Upper lobe of left lung (tissue), 6 donors: Measurements from ENCODE around the gene COPS7A. TPM values are rescaled to one million over a fixed set of nuclear protein-coding genes. Genes with fewer than 3 reads are reported as not detected.
A peak's percentile ranks its signal among the peaks of the same experiment; 100 is the strongest.

Experiments
- ATAC-seq, 2 donors: fragments of 200-7000 bp; cut with Tn5 transposase; one replicate each; pipeline ENCODE4 v1.9.1; 2022; ENCODE audit warnings: mild to moderate bottlenecking in 2 of 2, moderate library complexity in 2 of 2; ENCODE audit not compliant: low FRiP score in 2 of 2
- DNase-seq, 2 donors: peaks; one replicate each; pipeline ENCODE4 v3.0.0-alpha.2; 2019 to 2020
- H3K27ac ChIP-seq, 4 donors: fragments of 200-600 bp; sonication (generic); one replicate each; pipeline ENCODE4 v1.5.1; 2016 to 2019
- H3K27me3 ChIP-seq, 4 donors: fragments of 200-600 bp; sonication (generic); one replicate each; pipeline ENCODE4 v1.5.1; 2017 to 2019
- H3K36me3 ChIP-seq, 4 donors: fragments of 200-600 bp; sonication (generic); one replicate each; pipeline ENCODE4 v1.5.1; 2016 to 2019
- H3K4me1 ChIP-seq, 4 donors: fragments of 200-600 bp; sonication (generic); one replicate each; pipeline ENCODE4 v1.5.1; 2018 to 2019
- H3K4me3 ChIP-seq, 4 donors: fragments of 200-600 bp; sonication (generic); one replicate each; pipeline ENCODE4 v1.5.1; 2017 to 2019; ENCODE audit warnings: mild to moderate bottlenecking in 2 of 4, moderate library complexity in 1 of 4
- H3K9me3 ChIP-seq, 4 donors: fragments of 200-600 bp; sonication (generic); one replicate each; pipeline ENCODE4 v1.5.1; 2018 to 2019
- EP300 ChIP-seq, 4 donors: sonication (generic); formaldehyde crosslinking; IDR thresholded peaks; one replicate each; pipeline ENCODE4 v1.5.1; 2017; ENCODE audit warnings: antibody characterized with exemption in 4 of 4, control low read depth in 2 of 4
- POLR2A ChIP-seq, 4 donors: fragments of 450-650 bp; IDR thresholded peaks; one replicate each; pipeline ENCODE4 v1.5.1; 2016 to 2017; ENCODE audit warnings: antibody characterized with exemption in 4 of 4, mild to moderate bottlenecking in 2 of 4
- POLR2AphosphoS5 ChIP-seq, 2 donors: sonication (generic); formaldehyde crosslinking; IDR thresholded peaks; one replicate each; pipeline ENCODE4 v1.5.1; 2017; ENCODE audit warnings: antibody characterized with exemption in 2 of 2
- whole genome bisulfite sequencing, 2 donors: methylation state at CpG; one replicate each; pipeline ENCODE4 v1.1.5; 2017 to 2018; 5-methylcytosine and 5-hydroxymethylcytosine counted together
- total RNA-seq, 6 donors: library from RNA; depleted of rRNA in 4 of 6; stranded (reverse); fragments of >200 nt in 4 of 6; gene quantifications; one replicate each; pipeline versions ENCODE4 v1.1.0 to v1.2.1, GENCODE V29; 2016 to 2021
- TF ChIP-seq, protein P1 (sequence below), 6 experiments: fragments of 450-650 bp in 4 of 6; fragments of 200-600 bp in 2 of 6; sonication (generic) in 2 of 6; IDR thresholded peaks; one replicate each; pipeline ENCODE4 v1.5.1; 2016 to 2019; ENCODE audit warnings: antibody characterized with exemption in 6 of 6
- donor health status: DM: no; HTN: no; CAD: no; lungs with moderate emphysema.
- donor health status: DM: no; HTN: yes; CAD: no; lungs with severe emphysema.

COPS7A gene
- total RNA-seq, 6 donors from 2014 or later, result 36.9 to 70.2 (median 63.0) TPM

DNA sequence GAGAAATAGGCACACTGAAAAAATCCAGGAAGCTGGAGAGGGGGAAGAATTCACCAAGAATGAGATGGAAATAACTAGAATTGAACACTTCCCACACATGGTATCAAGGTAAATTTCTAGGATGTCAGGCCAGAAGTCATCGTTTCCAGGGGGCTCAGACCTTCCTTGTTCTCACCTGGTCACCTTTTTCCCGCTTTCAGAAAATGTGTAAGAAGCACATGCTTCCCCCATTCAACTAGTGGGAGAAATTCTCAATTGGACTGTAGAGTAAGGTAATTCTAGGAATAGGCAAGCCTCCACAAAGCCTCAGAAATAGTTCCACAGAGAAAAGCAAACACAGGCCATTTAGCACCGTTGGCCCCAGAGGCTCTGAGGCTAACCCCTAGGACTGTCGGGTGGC is 39.5 kb downstream of the COPS7A start:
- WGBS, 2 donors, result 70 to 72% methylated on average over 4 of the region's 4 CpGs
- peak overlapping the region; percentile 85 to 99 (median 86) for H3K27ac ChIP-seq
- peak overlapping the region in 2 of 4 donors; percentile 26 to 29 for H3K4me3 ChIP-seq
- H3K27me3 ChIP-seq, result no peaks in the 10 kb centered on the region
- H3K4me1 ChIP-seq, result peaks cover 36 to 40% (median 38%) of the 10 kb centered on the region in 4 donors
- ATAC-seq (no peak), DNase-seq (no peak)
- no peaks in the 10 kb centered on the region for H3K9me3 ChIP-seq
- H3K36me3 ChIP-seq, result no peaks in the 10 kb centered on the region
- TF ChIP-seq EP300 (IDR thresholded peaks at IDR 0.05) (no peak), POLR2A (IDR thresholded peaks at IDR 0.05) (no peak), POLR2AphosphoS5 (IDR thresholded peaks at IDR 0.05) (no peak)
- TF ChIP-seq, protein P1, sequence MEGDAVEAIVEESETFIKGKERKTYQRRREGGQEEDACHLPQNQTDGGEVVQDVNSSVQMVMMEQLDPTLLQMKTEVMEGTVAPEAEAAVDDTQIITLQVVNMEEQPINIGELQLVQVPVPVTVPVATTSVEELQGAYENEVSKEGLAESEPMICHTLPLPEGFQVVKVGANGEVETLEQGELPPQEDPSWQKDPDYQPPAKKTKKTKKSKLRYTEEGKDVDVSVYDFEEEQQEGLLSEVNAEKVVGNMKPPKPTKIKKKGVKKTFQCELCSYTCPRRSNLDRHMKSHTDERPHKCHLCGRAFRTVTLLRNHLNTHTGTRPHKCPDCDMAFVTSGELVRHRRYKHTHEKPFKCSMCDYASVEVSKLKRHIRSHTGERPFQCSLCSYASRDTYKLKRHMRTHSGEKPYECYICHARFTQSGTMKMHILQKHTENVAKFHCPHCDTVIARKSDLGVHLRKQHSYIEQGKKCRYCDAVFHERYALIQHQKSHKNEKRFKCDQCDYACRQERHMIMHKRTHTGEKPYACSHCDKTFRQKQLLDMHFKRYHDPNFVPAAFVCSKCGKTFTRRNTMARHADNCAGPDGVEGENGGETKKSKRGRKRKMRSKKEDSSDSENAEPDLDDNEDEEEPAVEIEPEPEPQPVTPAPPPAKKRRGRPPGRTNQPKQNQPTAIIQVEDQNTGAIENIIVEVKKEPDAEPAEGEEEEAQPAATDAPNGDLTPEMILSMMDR (IDR thresholded peaks at IDR 0.05), result no peak

DNA sequence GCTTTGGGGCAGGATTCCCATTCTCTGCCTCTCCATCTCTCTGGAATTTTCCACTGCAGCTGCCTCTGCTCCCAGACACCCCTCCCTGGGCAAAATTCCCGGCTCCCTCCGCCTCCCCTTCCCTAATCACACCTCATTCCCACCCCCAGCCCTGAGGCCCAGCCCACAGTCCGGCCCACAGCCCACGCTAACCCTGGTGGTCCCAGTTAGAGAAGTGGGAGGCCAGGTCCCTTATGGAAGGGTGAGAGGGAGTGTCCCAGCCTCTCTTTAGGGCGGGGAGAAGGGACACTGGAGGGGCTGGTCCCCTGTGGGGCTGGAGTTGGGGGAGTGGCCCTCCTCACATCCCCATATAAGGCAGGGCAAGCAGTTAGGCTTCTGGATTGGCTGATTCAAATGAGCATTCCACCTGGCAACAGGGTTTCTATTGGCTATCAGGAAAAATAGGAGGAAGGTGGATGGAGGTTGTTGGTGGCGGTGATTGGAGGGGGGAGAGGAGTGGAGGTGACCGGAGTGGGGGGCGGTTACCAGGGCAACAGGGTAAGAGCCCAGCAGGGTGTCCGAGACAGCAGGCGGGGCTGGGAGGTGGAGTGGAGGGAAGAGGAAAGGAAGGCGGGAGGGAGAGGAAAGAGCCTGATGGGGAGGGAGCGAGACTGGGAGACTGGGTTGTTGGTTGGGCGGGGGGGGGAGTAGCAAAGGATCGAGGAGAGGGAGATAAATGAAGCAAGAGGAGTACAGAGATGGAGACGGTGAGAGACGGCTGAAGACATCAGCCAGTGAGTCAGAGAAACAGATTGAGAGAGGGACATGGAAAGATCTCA is 40.4 kb downstream of the COPS7A start:
- 4% methylated on average over 13 to 14 of the region's 16 CpGs for WGBS, 2 donors
- Histone ChIP-seq H3K27me3 (no peaks in the 10 kb centered on the region), H3K27ac (peak overlapping the region; percentile 85 to 99 (median 86)), H3K4me1 (peaks cover 45 to 48% (median 46%) of the 10 kb centered on the region in 4 donors), H3K36me3 (peaks cover 0 to under 1% (median 0%) of the 10 kb centered on the region in 4 donors), H3K4me3 (peak overlapping the region in 3 of 4 donors; percentile 17 to 29 (median 26)), H3K9me3 (no peaks in the 10 kb centered on the region)
- TF ChIP-seq POLR2AphosphoS5 (IDR thresholded peaks at IDR 0.05) (peak; percentile 60 to 65), EP300 (IDR thresholded peaks at IDR 0.05) (peak in 2 of 4 donors; percentile 19 to 24), POLR2A (IDR thresholded peaks at IDR 0.05) (peak in 1 of 4 donors; percentile 38)
- TF ChIP-seq, protein P1 (IDR thresholded peaks at IDR 0.05), result no peak
- ATAC-seq (peak; percentile 90 to 94), DNase-seq (peak; percentile 88 to 96)

DNA sequence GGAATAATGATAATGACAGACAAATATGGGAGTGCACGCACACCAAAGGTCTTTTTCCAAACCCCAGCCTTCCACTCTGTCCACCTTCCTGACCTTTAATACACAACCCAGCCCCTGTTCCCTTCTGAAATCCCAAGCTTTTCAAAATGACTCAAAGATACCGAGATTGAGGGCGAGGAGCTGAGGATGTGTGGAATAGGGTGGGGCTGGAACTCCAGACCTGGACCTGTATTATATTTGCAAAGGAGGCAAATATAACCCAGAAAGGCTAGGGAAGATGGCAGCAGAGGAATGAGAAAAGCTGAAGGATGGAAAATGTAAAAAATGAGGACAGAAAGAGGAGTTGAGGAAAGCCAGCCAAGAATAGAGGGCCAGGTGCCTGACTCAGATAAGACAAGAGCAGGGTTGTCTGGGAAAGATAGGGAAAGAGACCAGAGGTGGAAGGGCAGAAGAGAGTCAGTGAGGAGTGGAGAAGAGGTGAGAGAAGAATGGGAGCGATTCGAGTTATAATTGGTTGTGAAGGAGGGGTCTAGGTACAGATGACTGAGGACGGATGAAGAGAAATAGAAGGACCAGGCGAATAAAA is 41.3 kb downstream of the COPS7A start:
- Histone ChIP-seq H3K36me3 (peaks cover 0 to 9% (median 8%) of the 10 kb centered on the region in 4 donors), H3K27me3 (no peaks in the 10 kb centered on the region), H3K4me1 (peaks cover 49 to 57% (median 50%) of the 10 kb centered on the region in 4 donors), H3K4me3 (peak overlapping the region in 3 of 4 donors; percentile 54 to 92 (median 60)), H3K9me3 (no peaks in the 10 kb centered on the region), H3K27ac (peak overlapping the region; percentile 85 to 99 (median 86))
- no peak for DNase-seq
- no peak for ATAC-seq
- TF ChIP-seq EP300 (IDR thresholded peaks at IDR 0.05), result no peak
- TF ChIP-seq POLR2AphosphoS5 (IDR thresholded peaks at IDR 0.05), result no peak
- no peak for TF ChIP-seq POLR2A (IDR thresholded peaks at IDR 0.05)
- TF ChIP-seq, protein P1 (IDR thresholded peaks at IDR 0.05), result no peak
- WGBS, 2 donors, result 28 to 29% methylated on average over 7 of the region's 7 CpGs

DNA sequence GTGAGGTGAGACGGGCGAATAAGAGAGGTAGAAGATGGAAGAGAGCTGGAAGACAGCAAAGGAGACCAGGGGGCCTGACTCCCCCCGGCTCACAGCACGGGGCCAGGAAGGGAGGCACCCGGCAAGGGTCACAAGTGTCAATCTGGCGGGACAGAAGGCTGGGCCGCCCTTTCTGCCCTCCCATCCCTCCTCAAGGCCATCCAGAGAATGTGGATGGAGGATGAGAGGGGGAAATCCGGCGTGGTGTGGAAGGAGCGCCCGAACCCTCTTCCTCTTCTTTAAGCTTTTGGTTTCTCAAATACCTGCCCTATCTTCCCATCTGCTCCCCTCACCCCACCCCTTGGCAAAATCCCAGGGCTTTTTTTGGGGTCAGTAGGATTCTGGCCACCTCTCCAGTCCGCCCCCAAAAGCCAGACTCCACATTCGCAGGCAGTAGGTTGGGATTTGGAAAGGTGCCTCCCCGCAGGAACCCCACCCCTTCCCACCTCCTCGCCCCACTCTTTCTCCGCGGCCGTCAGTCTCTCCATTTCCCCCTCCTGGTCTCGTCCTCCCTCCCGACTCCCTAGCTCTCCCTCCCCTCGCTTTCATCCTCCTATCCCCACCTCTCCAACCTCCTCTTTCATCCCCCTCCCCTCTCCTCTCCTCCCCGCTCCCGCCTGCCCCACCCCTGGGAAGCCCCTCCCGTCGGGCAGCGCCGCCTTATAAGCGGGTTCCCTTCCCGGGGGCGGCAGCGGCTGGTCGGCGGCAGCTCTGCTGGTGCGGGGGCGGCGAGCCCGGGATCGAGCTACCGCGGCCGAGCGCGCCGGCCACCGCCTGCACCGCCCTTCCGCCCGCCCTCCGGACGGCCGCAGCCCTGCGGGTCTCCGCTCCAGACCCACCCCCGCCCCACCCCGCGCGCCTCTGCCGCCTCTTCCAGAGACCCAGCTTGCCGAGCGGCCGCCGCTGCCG is 42.1 kb downstream of the COPS7A start, which contains the start of gene PTMS:
PTMS (plus strand) TSS at position 730 of the 948 bp plus-strand sequence. CDS start 343 bp downstream, outside the sequence.
- peak within 1 kb of the TSS; percentile 85 to 99 (median 86) for H3K27ac ChIP-seq
- H3K27me3 ChIP-seq, result no peaks in the 10 kb centered on the region
- TF ChIP-seq EP300 (IDR thresholded peaks at IDR 0.05) (no peak), POLR2AphosphoS5 (IDR thresholded peaks at IDR 0.05) (peak; percentile 77 to 97), POLR2A (IDR thresholded peaks at IDR 0.05) (peak in 2 of 4 donors; percentile 50 to 81)
- H3K9me3 ChIP-seq, result no peaks in the 10 kb centered on the region
- H3K36me3 ChIP-seq, result peaks cover 0 to 17% (median 14%) of the 10 kb centered on the region in 4 donors
- 3 to 4% methylated on average over 23 to 29 of the region's 63 CpGs for WGBS, 2 donors
- ATAC-seq, result peak; percentile 45 to 66
- H3K4me1 ChIP-seq, result peaks cover 51 to 63% (median 54%) of the 10 kb centered on the region in 4 donors
- H3K4me3 ChIP-seq, result peak within 1 kb of the TSS; percentile 54 to 92 (median 72)
- peak; percentile 74 to 94 for DNase-seq
